BLaER1 treated with 17β-estradiol and CSF1 and Interleukin-3, amounts not matched to agents 10 nM and 100 nM (cell line): Measurements from ENCODE around the gene NAA38.
A peak's percentile ranks its signal among the peaks of the same experiment; 100 is the strongest.

ENCODE experiments used
- H3K27ac ChIP-seq, 11 experiments: shearing (Covaris generic); formaldehyde crosslinking; 2 replicates each; pipeline ENCODE4 v1.8.1; 2022
- H3K27me3 ChIP-seq, 11 experiments: shearing (Covaris generic); formaldehyde crosslinking; 2 replicates each; pipeline ENCODE4 v1.8.1; 2022
- H3K36me3 ChIP-seq, 11 experiments: shearing (Covaris generic); formaldehyde crosslinking; 2 replicates each; pipeline ENCODE4 v1.8.1; 2022
- H3K4me1 ChIP-seq, 10 experiments: shearing (Covaris generic); formaldehyde crosslinking; 2 replicates each; pipeline ENCODE4 v1.8.1; 2022
- H3K4me2 ChIP-seq, 11 experiments: shearing (Covaris generic); formaldehyde crosslinking; 2 replicates each; pipeline ENCODE4 v1.8.1; 2022
- H3K4me3 ChIP-seq, 10 experiments: shearing (Covaris generic); formaldehyde crosslinking; 2 replicates each; pipeline ENCODE4 v1.8.1; 2022
- H3K9ac ChIP-seq, 11 experiments: shearing (Covaris generic); formaldehyde crosslinking; 2 replicates each; pipeline ENCODE4 v1.8.1; 2022
- H3K9me3 ChIP-seq, 11 experiments: shearing (Covaris generic); formaldehyde crosslinking; replicated peaks in 1 of 11; 2 replicates each; pipeline ENCODE4 v1.8.1; 2022
- H4K20me1 ChIP-seq, 11 experiments: shearing (Covaris generic); formaldehyde crosslinking; 2 replicates each; pipeline ENCODE4 v1.8.1; 2022
- Cebpa-rat ChIP-seq, 11 experiments: shearing (Covaris generic); IDR thresholded peaks; 2 replicates each; pipeline ENCODE4 v1.8.1; 2022

NAA38 gene

DNA sequence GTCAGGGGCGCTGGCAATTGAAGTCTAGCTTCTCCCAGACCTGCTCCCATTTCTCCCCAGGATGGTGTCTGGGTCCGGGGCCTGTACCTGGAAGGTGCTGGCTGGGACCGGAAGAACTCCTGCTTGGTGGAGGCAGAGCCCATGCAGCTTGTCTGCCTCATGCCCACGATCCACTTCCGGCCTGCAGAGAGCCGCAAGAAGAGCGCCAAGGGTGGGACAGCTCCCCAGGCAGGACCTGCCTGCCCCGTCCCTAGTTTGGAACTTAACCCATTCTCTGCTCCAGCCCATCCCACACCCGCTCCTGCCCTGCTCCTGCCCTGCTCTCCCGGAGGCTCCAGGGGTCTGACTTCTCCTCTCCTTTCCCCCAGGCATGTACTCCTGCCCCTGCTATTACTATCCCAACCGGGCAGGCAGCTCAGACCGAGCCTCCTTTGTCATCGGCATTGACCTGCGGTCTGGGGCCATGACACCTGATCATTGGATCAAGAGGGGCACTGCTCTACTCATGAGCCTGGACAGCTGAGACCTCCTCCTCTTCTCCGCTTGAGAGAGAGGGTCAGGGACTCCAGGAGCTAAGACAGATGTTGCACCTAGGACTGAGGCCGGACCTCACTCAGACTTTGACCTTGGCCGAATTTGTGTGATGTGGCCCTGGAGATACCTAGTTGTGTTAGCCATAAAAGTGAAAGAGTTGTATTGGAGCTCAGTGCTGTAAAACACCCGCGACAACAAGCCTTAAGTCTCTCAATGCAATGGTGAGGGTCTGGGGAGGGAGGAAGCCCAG lies 24.2 kb downstream of the NAA38 start:
- peaks cover 20 to 31% (median 27%) of the 10 kb centered on the region in 10 experiments for H3K4me1 ChIP-seq
- TF ChIP-seq Cebpa-rat (IDR thresholded peaks at IDR 0.05) = no peak
- H3K27ac ChIP-seq = 0 out of 22 replicates have a peak overlapping the region, but pooled peaks of 1 of the 11 experiments have one; percentile 85
- H3K27me3 ChIP-seq = peaks cover 0 to 4% (median 0%) of the 10 kb centered on the region in 11 experiments; a peak in 2 of 22 replicates
- peak overlapping the region in 8 of 11 experiments; percentile 83 to 94 (median 86); a peak in 15 of 22 replicates for H3K9ac ChIP-seq
- peaks cover 0 to 4% (median 0%) of the 10 kb centered on the region in 11 experiments; a peak in 1 of 22 replicates for H4K20me1 ChIP-seq
- H3K4me3 ChIP-seq = peak overlapping the region; percentile 66 to 80 (median 77); a peak in 19 of 20 replicates
- peak overlapping the region; percentile 68 to 100 (median 98) for H3K4me2 ChIP-seq
- no peaks in the 10 kb centered on the region for H3K36me3 ChIP-seq
- H3K9me3 ChIP-seq = no peaks in the 10 kb centered on the region

GRCh38 chr17:7832431-7832830 lies 24.9 kb downstream of the NAA38 start:
- H3K4me3 ChIP-seq = no peak overlapping the region
- H3K4me2 ChIP-seq = peak overlapping the region in 5 of 11 experiments; percentile 97 to 100 (median 99); a peak in 6 of 22 replicates
- H3K27me3 ChIP-seq = peaks cover 0 to 4% (median 0%) of the 10 kb centered on the region in 11 experiments; a peak in 2 of 22 replicates
- TF ChIP-seq Cebpa-rat (IDR thresholded peaks at IDR 0.05) = no peak
- H3K27ac ChIP-seq = no peak overlapping the region
- no peaks in the 10 kb centered on the region for H3K9me3 ChIP-seq
- H3K36me3 ChIP-seq = no peaks in the 10 kb centered on the region
- H3K9ac ChIP-seq = no peak overlapping the region
- peaks cover 16 to 26% (median 21%) of the 10 kb centered on the region in 10 experiments for H3K4me1 ChIP-seq
- peaks cover 0 to 4% (median 0%) of the 10 kb centered on the region in 11 experiments; a peak in 1 of 22 replicates for H4K20me1 ChIP-seq

DNA sequence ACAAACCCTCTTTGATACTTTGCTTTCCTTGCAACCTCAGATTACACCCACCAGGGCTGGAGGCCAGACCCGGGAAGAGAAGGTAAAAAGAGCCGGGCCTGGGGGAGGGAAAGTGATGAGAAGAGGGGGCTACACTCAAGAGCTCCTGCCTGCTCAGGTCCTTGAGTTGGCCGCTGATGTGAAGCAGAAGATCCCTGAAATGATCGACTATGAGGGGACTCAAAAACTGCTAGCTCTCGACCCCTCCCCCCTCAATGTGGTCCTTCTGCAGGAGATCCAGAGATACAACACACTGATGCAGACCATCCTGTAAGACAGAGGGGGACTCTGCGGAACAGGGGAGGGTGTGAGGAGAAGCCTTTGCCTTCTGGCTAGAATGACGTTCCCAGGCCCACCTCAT lies 26.1 kb downstream of the NAA38 start:
- Histone ChIP-seq H3K4me3 (no peak overlapping the region), H4K20me1 (peaks cover 0 to 4% (median 0%) of the 10 kb centered on the region in 11 experiments; a peak in 1 of 22 replicates), H3K4me1 (peaks cover 6 to 15% (median 12%) of the 10 kb centered on the region in 10 experiments; a peak in 19 of 20 replicates), H3K36me3 (no peaks in the 10 kb centered on the region), H3K27ac (no peak overlapping the region), H3K9me3 (no peaks in the 10 kb centered on the region), H3K27me3 (peaks cover 0 to 4% (median 0%) of the 10 kb centered on the region in 11 experiments; a peak in 2 of 22 replicates), H3K9ac (no peak overlapping the region; a peak in 1 of 22 replicates), H3K4me2 (no peak overlapping the region)
- no peak for TF ChIP-seq Cebpa-rat (IDR thresholded peaks at IDR 0.05)

- Histone ChIP-seq H3K9me3 (no peaks in the 10 kb centered on the region), H3K4me3 (no peak overlapping the region), H3K27me3 (peaks cover 0 to 4% (median 0%) of the 10 kb centered on the region in 11 experiments; a peak in 2 of 22 replicates), H3K4me1 (peaks cover 6 to 14% (median 11%) of the 10 kb centered on the region in 10 experiments; a peak in 19 of 20 replicates), H4K20me1 (0 out of 22 replicates have a peak, but pooled peaks cover 0 to 4% (median 0%) of the 10 kb centered on the region in 11 experiments), H3K4me2 (no peak overlapping the region), H3K9ac (no peak overlapping the region), H3K27ac (no peak overlapping the region), H3K36me3 (no peaks in the 10 kb centered on the region)
- no peak for TF ChIP-seq Cebpa-rat (IDR thresholded peaks at IDR 0.05)
These were observed 26.7 kb downstream of the NAA38 start for GRCh38 chr17:7830616-7831015.

DNA sequence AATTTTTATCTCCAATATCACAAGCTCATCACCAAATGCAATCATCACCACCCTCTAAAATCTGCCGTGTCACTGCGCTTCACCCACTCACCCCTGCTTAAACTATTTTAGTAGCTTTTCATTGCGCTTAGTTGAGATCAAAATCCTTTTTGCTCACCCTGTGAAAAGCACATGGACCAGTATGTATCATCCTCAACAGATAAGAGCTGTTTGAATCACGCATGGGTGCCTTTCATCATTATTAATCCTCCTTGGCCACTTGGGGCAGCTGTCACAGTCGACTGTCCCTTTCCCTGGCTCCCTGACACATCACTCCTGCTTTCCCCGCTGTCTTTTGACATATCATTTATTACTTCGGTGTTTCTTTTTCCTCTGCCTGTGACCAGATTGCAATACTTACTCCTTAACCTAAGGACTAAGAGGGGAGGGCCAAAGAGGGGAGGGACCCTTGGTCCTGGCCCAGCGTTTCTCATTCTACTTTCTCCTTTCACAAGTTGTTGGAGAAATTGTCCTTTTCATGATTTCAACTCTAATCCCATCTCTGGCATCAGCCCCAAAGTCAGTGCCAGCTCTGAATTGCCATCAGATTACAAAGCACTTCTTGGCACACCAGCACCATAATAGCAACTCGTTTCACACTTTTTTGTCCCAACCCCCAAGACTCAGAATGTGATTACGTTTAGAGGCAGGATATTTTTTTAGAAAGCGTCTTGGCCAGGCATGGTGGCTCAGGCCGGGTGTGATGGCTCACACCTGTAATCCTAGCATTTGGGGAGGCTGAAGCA lies 32.0 kb downstream of the NAA38 start:
- peaks cover 4 to 14% (median 9%) of the 10 kb centered on the region in 10 experiments; a peak in 17 of 20 replicates for H3K4me1 ChIP-seq
- H3K9ac ChIP-seq = no peak overlapping the region
- peak overlapping the region in 7 of 11 experiments; percentile 4 to 36 (median 22); a peak in 10 of 22 replicates for H3K4me2 ChIP-seq
- no peaks in the 10 kb centered on the region for H3K36me3 ChIP-seq
- H4K20me1 ChIP-seq = no peaks in the 10 kb centered on the region
- no peak overlapping the region for H3K4me3 ChIP-seq
- H3K27me3 ChIP-seq = no peaks in the 10 kb centered on the region
- no peak for TF ChIP-seq Cebpa-rat (IDR thresholded peaks at IDR 0.05)
- no peaks in the 10 kb centered on the region for H3K9me3 ChIP-seq
- 0 out of 22 replicates have a peak overlapping the region, but pooled peaks of 1 of the 11 experiments have one; percentile 9 for H3K27ac ChIP-seq

DNA sequence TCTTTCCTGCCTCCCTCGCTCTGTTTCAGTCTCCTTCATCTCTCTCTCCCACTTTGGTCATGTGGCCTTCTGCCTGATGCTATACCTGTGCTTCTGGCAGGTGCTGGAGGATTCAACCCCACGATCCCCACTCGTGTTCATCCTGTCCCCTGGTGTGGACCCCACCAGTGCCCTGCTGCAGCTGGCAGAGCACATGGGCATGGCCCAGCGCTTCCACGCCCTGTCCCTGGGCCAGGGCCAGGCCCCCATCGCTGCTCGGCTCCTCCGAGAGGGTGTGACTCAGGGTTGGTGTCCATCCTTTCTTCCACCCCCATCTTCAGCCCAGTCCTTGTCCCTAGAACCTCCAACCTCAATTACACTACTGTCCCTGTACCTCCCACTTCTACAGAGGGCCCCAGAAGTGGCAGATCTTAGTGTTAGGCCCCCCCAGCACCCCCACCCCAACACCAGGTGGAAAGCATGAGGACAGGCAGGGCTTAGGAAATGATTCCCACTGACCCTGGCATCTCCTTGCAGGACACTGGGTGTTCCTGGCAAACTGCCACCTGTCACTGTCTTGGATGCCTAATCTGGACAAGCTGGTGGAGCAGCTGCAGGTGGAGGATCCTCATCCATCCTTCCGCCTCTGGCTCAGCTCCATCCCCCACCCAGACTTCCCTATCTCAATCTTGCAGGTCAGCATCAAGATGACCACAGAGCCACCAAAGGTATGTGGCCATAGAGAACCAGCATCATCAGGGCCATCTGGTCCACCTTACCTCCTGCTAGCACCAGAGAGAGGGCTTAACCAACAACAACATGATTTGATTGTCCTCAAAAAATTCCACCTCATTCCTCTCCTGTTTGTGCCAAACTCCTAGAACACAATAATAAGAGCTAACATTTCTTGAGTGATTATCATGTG lies 33.1 kb downstream of the NAA38 start:
- no peaks in the 10 kb centered on the region for H3K9me3 ChIP-seq
- no peak overlapping the region for H3K27ac ChIP-seq
- H3K4me3 ChIP-seq = no peak overlapping the region
- H3K36me3 ChIP-seq = no peaks in the 10 kb centered on the region
- no peaks in the 10 kb centered on the region for H3K27me3 ChIP-seq
- H3K9ac ChIP-seq = no peak overlapping the region; a peak in 1 of 22 replicates
- H4K20me1 ChIP-seq = no peaks in the 10 kb centered on the region
- no peak for TF ChIP-seq Cebpa-rat (IDR thresholded peaks at IDR 0.05)
- peaks cover 4 to 14% (median 9%) of the 10 kb centered on the region in 10 experiments; a peak in 17 of 20 replicates for H3K4me1 ChIP-seq
- peak overlapping the region in 6 of 11 experiments; percentile 4 to 32 (median 21); a peak in 6 of 22 replicates for H3K4me2 ChIP-seq

GRCh38 chr17:7823581-7824001 lies 33.8 kb downstream of the NAA38 start:
- Histone ChIP-seq H3K27ac (no peak overlapping the region), H3K27me3 (no peaks in the 10 kb centered on the region), H3K9me3 (no peaks in the 10 kb centered on the region), H3K4me1 (peaks cover 4 to 14% (median 9%) of the 10 kb centered on the region in 10 experiments; a peak in 17 of 20 replicates), H4K20me1 (no peaks in the 10 kb centered on the region), H3K36me3 (no peaks in the 10 kb centered on the region), H3K4me3 (no peak overlapping the region), H3K4me2 (no peak overlapping the region), H3K9ac (no peak overlapping the region)
- no peak for TF ChIP-seq Cebpa-rat (IDR thresholded peaks at IDR 0.05)

DNA sequence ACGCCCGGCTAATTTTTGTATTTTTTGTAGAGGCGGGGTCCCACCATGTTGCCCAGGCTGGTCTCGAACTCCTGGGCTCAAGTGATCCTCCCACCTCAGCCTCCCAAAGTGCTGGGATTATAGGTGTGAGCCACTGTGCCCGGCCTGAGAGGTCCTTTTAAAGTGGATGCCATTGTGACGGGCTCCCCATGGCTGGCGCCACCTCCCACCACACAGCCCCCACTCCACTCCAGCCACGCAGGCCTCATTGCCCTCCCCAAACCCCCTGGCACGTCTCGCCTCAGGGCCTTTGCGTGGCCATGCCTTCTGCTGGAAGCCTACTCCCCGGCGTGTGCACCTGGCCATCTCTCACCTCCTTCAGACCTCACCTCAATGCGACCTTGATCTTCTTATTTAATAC lies 35.2 kb downstream of the NAA38 start:
- Histone ChIP-seq H3K9ac (peak overlapping the region in 1 of 11 experiments; percentile 20; a peak in 1 of 22 replicates), H3K9me3 (no peaks in the 10 kb centered on the region), H3K27me3 (no peaks in the 10 kb centered on the region), H4K20me1 (no peaks in the 10 kb centered on the region), H3K36me3 (no peaks in the 10 kb centered on the region), H3K27ac (no peak overlapping the region), H3K4me2 (no peak overlapping the region), H3K4me3 (no peak overlapping the region), H3K4me1 (peaks cover 4 to 14% (median 9%) of the 10 kb centered on the region in 10 experiments; a peak in 17 of 20 replicates)
- TF ChIP-seq Cebpa-rat (IDR thresholded peaks at IDR 0.05) = no peak
